ENCODE results near the gene ZFP3.

Gene ZFP3

DNA sequence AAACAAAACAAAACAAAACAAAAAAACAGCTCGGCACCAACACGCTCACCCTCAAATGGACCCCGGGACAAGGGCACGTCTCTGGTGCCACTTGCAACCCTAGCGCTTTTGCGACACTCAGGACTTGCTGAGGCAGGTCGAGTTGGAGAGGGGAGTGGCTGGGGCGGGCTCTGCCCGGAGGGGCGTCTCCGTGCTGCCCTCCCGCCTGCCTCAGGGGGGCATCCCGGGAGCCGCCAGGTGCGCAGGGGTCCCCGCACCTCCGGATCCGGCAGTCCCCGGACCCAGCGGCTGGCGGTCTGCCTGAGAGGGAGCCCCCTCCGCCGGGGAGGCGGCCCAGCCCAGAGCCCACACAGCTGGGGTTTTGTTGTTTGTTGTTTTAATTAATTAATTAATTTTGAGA is 43.0 kb upstream of the ZFP3 start, which contains the start of gene SLC52A1:
Gene SLC52A1 (minus strand): TSS at position 112 of the 400 bp plus-strand sequence. CDS start 820 bp downstream, outside the sequence.
- no peak within 1 kb of the TSS for H3K4me3 ChIP-seq (ENCODE audit: low read depth, low read length)
- no peak for DNase-seq (ENCODE audit: low read depth)
- TF ChIP-seq CTCF (conservative IDR thresholded peaks at IDR 0.05; ENCODE audit: low read depth, low read length): no peak

DNA sequence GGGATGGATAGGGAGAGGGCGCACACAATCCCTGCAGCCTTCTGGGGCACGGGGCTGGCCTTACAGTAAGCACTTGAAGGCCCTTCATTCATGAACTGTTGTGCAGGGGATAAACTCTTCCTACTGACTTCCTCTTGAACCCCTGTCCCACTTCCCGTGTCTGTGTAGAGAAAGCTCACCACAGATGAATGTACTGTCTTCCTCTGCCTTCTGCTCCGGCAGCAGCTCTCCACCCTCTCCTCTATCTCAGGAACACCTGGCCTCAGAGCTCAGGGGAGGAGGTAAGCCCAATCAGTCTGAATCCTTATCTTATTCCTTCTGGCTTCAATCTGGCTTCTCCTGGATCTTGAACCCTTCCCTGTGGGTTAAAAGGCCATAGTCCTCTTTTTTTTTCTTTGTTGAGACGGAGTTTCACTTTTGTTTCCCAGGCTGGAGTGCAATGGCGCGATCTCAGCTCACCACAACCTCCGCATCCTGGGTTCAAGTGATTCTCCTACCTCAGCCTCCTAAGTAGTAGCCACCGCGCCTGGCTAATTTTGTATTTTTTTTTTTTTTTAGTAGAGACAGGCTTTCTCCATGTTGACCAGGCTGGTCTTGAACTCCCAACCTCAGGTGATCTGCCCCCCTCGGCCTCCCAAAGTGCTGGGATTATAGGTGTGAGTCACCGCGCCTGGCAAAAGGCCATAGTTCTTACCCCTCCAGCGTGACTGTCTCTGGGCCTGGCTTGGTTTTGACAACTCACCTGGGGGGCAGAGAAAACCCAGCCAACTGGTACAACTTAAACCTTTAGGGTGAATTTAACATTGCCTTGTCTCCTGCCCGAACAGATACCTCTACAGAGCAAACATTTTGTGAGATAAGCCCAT is 35.9 kb upstream of the ZFP3 start:
- H3K4me3 ChIP-seq (ENCODE audit: low read depth, low read length): no peak overlapping the region
- no peak for DNase-seq (ENCODE audit: low read depth)
- no peak for TF ChIP-seq CTCF (conservative IDR thresholded peaks at IDR 0.05; ENCODE audit: low read depth, low read length)

DNA sequence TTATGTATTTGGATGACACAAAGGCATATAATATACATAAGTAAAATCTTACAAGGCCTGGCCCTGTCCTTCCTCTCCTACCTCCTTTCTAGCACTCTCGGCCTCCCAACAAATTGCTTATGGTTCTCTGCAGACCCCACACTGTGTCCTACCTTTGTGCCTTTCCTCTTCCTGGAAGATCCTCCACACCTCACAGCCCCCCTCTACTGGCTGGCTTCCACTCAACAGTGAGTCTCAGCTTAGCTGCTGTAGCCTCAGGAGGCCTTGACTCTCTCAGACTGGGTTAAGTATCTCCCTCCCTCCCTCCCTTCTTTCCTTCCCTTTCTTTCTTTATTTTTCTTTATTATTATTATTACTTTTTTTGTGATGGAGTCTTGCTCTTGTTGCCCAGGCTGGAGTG is 34.7 kb upstream of the ZFP3 start:
- no peak for DNase-seq (ENCODE audit: low read depth)
- TF ChIP-seq CTCF (conservative IDR thresholded peaks at IDR 0.05; ENCODE audit: low read depth, low read length): no peak
- no peak overlapping the region for H3K4me3 ChIP-seq (ENCODE audit: low read depth, low read length)

GRCh38 chr17:5044630-5045029 is 33.6 kb upstream of the ZFP3 start:
- no peak for TF ChIP-seq CTCF (conservative IDR thresholded peaks at IDR 0.05; ENCODE audit: low read depth, low read length)
- no peak overlapping the region for H3K4me3 ChIP-seq (ENCODE audit: low read depth, low read length)
- no peak for DNase-seq (ENCODE audit: low read depth)

- DNase-seq (ENCODE audit: low read depth): no peak
- no peak for TF ChIP-seq CTCF (conservative IDR thresholded peaks at IDR 0.05; ENCODE audit: low read depth, low read length)
- H3K4me3 ChIP-seq (ENCODE audit: low read depth, low read length): no peak overlapping the region
Observed at GRCh38 chr17:5045496-5045895, 32.8 kb upstream of the ZFP3 start.

- TF ChIP-seq CTCF (conservative IDR thresholded peaks at IDR 0.05; ENCODE audit: low read depth, low read length): no peak
- DNase-seq (ENCODE audit: low read depth): no peak
- no peak overlapping the region for H3K4me3 ChIP-seq (ENCODE audit: low read depth, low read length)
Observed at GRCh38 chr17:5047446-5047845, 30.8 kb upstream of the ZFP3 start.

Data from choroid plexus epithelial cell (primary cell).